CD4-positive, alpha-beta T cell treated with Interleukin-6 for 4 hours (primary cell): ENCODE data around the gene HOXD13.
A peak's percentile ranks its signal among the peaks of the same experiment; 100 is the strongest.

ENCODE experiments used
- DNase-seq: peaks from one replicate; pipeline ENCODE4 v3.0.0-alpha.2; 2020; ENCODE audit warnings: mixed read lengths

Gene HOXD13

GRCh38 chr2:176122683-176123410 lies 30.3 kb downstream of the HOXD13 start, which contains the start of gene HOXD9:
TSS of gene HOXD9 (plus strand) at chr2:176122719. CDS start at chr2:176122769, 50 bp downstream.
- no peak for DNase-seq

GRCh38 chr2:176123411-176124109 lies 31.0 kb downstream of the HOXD13 start:
- DNase-seq, result no peak

GRCh38 chr2:176124110-176124946 lies 31.8 kb downstream of the HOXD13 start:
- DNase-seq, result no peak

GRCh38 chr2:176124947-176125771 lies 32.6 kb downstream of the HOXD13 start:
- no peak for DNase-seq

- no peak for DNase-seq
Observed at GRCh38 chr2:176125772-176126054, 33.2 kb downstream of the HOXD13 start.

- peak; percentile 76 for DNase-seq
Observed at GRCh38 chr2:176126929-176127773, 34.6 kb downstream of the HOXD13 start.

- DNase-seq, result no peak
Observed at GRCh38 chr2:176127774-176128072, 35.2 kb downstream of the HOXD13 start.

GRCh38 chr2:176128172-176128981 lies 35.9 kb downstream of the HOXD13 start:
- no peak for DNase-seq

GRCh38 chr2:176128982-176129796 lies 36.7 kb downstream of the HOXD13 start, which contains the start of gene HOXD8:
TSS of gene HOXD8 (plus strand) at chr2:176129705. CDS start at chr2:176130367, 662 bp downstream.
- DNase-seq, result no peak

- no peak for DNase-seq
Observed at GRCh38 chr2:176129813-176130146, 37.3 kb downstream of the HOXD13 start.

- DNase-seq, result no peak
Observed at GRCh38 chr2:176130147-176130956, 37.8 kb downstream of the HOXD13 start.

- DNase-seq, result no peak
Observed at GRCh38 chr2:176130957-176131847, 38.7 kb downstream of the HOXD13 start.

- DNase-seq, result no peak
Observed at GRCh38 chr2:176131848-176132158, 39.3 kb downstream of the HOXD13 start.

GRCh38 chr2:176132205-176133171 lies 40.0 kb downstream of the HOXD13 start:
- no peak for DNase-seq

- DNase-seq, result no peak
Observed at GRCh38 chr2:176133389-176133788, 40.9 kb downstream of the HOXD13 start.

- DNase-seq, result no peak
Observed at GRCh38 chr2:176134035-176134434, 41.5 kb downstream of the HOXD13 start.

- DNase-seq, result no peak
Observed at GRCh38 chr2:176135035-176135440, 42.5 kb downstream of the HOXD13 start.
